Measurements from ENCODE around the gene TNFRSF11A.

GRCh38 chr18:62437235-62438017, 112.3 kb downstream of the TNFRSF11A start:
- TF ChIP-seq CTCF (IDR thresholded peaks at IDR 0.05 in 2 of 3, conservative IDR thresholded peaks at IDR 0.05 in 1 of 3; ENCODE audit: borderline replicate concordance in 1 of 3, insufficient read depth in 1 of 3, low read depth in 2 of 3, low read length in 2 of 3) (no peak), EZH2 (IDR thresholded peaks at IDR 0.05) (no peak), POLR2AphosphoS5 (IDR thresholded peaks at IDR 0.05; ENCODE audit: low read depth, low read length) (no peak), SP1 (IDR thresholded peaks at IDR 0.05; ENCODE audit: low read depth) (no peak), POLR2A (IDR thresholded peaks at IDR 0.05; ENCODE audit: borderline replicate concordance, extremely low read depth, insufficient read depth, insufficient read length) (no peak), JUND (IDR thresholded peaks at IDR 0.05) (no peak), ELF1 (IDR thresholded peaks at IDR 0.05; ENCODE audit: borderline replicate concordance, low read depth) (no peak)

Measured in HCT116 (cell line).